CD4-positive, alpha-beta T cell treated with Interferon alpha-2 for 1 hour (primary cell): ENCODE measurements around the gene ORC1.
"Not testable (repeated sequence)": the region's sequence is repeated elsewhere in the genome, so short reads cannot be mapped to it uniquely, and the experiment has no call there.

Source experiments
- DNase-seq, 2 donors: peaks; one replicate each; pipeline ENCODE4 v3.0.0-alpha.2; 2020 to 2022

ORC1 gene

DNA sequence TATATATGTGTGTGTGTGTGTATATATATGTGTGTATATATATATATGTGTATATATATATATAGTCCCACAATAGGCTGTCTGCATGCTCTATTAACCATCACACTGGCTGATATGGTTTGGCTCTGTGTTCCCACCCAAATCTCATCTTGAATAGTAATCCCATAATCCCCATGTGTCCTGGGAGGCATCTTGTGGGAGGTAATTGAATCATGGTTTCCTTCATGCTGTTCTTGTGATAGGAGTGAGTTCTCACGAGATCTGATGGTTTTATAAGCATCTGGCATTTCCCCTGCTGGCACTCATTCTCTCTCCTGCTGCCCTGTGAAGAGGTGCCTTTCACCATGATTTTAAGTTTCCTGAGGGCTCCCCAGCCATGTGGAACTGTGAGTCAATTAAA, 34.4 kb downstream of the ORC1 start:
- not testable (repeated sequence) for DNase-seq

DNA sequence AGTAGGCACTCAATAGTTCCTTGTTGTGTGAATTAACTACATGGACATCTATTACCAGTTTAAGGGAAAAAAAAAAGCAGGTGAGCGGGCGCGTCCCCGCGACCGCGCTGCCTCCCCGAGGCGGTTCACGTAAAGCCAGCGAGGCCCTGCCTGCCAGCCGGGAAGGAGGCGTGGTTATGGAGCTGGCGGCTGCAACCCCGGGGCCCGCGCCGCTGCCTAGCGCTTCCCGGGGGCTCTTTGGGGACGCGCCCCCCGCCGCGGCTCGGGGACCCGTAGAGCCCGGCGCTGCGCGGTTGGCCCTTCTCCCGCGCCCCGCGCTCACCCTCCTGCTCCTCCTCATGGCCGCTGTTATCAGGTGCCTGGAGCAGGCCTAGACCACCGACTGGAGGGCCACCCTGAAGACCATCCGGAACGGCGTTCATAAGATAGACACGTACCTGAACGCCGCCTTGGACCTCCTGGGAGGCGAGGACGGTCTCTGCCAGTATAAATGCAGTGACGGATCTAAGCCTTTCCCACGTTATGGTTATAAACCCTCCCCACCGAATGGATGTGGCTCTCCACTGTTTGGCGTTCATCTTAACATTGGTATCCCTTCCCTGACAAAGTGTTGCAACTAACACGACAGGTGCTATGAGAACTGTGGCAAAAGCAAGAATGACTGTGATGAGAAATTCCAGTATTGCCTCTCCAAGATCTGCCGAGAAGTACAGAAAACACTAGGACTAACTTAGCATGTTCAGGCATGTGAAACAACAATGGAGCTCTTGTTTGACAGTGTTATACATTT, 35.6 kb downstream of the ORC1 start:
- peak; percentile 50 to 69 for DNase-seq

DNA sequence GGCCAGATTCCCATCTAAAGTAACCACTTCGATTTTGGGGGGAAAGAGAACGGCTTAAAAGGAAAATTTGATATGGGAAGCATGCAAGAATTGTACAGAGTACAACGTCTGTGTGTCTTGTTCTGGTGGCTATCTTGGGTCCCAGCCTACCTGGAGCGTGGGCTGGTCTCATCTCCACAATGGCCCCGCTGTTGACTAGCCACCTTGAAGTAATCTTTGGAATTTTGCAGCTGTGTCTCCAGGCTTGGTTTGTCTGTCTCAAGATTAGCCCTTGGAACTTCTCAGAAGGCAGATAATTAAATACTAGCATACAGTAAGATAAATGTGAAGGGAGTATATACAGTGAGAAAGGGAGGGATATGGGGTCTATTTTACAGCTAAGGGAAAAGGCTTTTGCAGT, 37.0 kb downstream of the ORC1 start:
- DNase-seq: no peak

DNA sequence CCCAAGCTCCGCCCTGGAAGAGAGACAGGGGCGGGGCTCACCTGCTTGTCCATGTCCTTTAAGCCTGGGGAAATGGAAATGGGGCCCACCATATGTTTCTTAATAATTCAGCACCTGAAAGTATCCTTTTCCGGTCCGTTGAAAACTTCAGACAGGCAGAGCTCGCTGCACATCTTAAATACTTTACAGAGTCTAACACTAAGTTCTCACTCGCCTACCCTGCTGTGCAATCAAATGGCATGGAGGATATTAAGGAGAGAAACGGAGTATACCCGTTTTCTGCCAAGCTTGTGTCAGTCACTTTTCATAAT, 37.8 kb downstream of the ORC1 start:
- no peak for DNase-seq

DNA sequence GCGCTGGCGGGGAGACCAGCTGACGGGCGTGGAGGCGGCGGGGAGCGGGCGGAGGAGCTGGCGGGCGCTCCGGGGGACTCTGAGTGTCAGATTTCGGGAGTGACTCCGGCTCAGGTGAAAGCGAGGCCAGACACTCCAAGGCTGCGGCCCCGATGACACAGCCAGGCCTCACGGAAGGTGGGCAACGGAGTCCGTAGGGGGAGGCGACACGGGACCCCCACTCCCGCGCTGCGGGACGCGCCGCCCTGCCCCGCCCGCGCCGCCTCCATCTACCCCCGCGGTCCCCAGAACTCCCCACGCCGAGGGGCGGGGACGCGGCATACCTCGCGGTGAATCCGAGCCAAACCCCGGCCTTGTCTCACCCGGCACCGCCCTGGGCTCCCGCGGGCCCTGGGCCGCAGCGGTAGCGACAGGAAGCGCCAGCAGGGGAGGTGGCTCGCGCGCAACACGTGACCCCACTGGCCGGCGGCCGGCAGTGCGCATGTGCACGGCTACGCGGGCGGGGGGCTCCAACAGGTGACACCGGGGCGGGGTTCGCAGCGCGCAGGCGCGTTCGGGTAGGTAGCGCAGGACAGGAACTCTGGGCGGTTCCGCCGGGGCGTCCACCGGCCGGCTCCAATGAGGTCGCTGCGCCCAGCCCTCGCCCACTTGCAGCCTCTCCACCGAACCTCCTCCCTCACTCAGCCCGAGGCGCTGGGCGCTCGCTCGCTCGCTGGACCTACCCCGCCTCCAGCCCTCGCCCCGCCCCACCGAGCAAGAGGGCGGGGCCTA, 38.3 kb downstream of the ORC1 start, which contains the start of gene CC2D1B:
Gene CC2D1B (minus strand): TSS at position 460 of the 771 bp plus-strand sequence. CDS start 1,585 bp downstream, outside the sequence.
- peak; percentile 100 for DNase-seq

DNA sequence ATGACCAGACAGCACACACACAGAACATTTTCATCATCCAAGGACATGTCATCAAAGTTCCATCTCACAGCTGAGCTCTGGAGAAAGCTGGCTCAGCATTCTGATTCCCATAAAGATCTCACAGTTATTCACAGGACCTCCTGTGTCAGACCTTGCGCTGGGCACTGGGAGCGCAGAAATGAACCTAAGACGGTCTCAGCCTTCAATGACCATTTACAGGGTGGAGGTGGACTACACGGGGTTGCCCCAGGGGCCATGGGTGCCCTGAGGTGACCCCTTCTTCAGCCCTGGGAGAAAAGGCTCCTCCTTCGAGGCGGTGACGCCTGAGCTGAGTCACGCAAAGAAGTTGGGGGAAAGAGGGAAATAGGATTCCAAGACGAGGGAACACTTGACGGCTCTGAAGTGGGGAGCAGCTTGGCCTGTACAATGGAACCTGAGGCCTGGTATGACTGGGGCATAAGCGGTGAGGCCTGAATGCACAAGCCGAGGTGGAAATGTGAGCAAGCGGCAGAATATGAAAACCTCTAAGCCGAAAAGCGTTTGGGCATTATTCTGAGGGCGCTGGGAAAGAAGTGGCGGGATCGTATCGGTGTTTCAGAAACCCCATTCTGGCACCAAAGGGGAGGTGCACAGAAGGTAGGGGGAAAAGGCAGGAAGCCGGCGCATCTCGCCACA, 39.0 kb downstream of the ORC1 start:
- DNase-seq: peak; percentile 24 to 29

DNA sequence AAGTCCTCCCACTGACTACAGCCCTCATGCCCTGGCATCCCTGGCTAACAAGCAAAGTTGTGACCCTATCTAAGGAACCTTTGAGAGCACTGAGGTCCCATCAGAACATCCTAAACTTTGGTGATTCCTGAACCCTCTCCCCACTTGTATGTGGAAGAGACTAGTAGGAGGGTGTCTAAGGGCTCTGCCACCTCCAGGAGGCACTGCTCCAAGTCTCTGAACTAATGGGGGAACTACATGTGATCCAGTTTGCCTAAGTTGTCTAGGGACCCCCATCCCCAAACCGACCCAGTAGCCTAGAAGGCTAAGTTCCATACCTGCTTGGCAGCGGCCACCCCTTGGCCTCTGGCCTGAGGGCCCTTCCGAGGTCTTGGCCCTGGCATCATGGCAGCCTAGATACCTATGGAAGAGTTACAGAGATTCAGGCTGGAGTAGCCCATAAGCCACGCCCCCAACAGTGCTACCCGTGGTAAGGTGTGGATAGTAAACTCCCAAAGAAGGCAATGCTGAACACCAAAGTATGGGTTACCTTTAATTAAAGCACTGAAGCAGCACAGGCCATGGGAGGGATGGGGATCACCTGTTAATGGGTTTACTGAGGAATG, 39.9 kb downstream of the ORC1 start:
- DNase-seq: no peak

DNA sequence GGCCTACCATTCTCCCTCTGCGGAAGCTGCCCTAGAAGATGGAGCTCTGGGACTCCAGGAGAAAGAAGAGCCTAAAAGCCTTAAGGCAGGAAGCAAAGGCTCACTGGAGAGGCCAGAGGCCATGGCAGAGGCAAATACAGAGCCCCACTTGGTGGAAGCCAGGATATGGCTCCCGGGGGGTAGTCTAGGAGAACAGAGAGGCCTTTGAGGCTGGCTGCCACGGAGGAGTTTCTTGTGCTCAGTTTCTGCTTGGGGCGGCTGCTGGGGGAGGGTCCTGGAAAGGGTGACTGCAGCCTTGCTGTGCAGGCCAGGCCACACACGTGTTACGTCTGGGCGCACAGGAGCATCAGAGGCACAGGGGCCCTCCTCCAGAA, 43.6 kb downstream of the ORC1 start:
- no peak for DNase-seq

DNA sequence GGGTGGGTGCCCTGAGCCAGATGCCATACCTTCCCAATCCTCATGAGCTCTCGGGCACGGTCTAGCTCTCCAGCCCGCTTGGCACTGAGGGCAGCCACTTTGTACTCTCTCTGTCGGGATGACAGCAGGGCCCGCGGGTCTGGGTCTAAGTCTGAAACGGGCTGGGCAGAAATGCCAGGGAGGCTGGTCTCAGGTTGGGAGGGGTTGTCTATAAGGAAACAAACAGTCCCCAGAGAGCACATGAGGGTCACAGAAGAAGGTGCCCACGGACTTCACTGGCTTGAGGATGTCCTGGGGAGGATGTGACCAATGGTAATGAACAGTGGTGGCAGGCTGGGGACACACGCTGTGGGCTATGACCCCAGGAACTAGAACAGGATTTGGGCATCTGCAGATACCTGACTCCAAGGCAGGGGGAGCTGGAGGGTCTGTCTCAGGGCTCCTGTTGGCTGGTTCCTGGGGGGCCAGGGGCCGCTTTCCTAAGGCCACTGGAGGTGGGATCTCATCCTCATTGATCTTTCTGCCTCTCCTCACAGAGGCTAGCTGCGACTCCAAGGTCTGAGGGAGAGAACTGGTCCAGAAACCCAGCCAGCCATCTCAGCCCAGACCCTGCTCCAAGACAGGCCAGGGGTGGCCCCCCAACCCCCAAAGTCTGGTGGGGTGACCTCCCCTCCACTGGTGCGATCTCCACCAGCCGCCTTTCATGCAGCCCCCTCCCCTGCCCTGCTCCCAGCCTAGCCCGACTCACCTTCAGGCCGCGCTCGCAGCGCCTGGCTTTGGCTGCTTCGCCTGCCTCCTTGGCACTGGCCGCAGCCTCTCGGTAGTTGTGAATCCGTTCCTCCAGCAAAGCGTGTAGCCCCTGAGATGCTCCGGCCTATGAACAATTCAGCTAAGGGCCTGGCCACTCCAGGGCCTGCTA, 44.3 kb downstream of the ORC1 start:
- DNase-seq: no peak

DNA sequence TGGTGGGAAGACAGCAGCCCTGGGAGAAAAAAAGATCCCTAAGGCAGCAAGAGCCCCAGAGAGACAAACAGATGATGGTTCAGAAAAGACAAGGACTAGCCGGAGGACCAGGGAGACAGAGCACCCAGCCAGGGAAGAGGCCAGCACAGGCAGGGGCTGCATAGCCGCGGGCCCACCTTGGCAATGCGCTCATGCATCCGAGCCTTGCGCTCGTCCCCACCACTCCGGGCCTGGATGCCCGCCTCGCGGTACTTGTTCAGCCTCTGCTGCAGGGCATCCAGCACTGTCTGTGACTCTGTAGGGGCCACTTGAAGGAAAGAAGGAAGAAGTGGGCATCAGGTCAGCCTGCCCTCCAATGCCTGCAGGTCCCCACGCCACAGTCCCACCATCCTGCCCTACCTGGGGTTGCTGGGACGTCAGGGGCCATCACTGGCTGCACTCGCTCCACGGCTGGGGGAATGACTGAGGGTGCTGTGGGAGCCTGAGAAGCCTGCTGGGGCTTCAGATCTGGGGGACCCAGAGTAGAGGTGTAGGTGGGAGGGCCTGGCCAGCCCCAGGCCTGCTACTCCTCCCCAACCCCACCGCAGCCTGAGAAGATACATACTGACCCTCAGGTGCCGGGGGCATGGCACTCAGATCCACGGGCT, 45.2 kb downstream of the ORC1 start:
- DNase-seq: no peak

DNA sequence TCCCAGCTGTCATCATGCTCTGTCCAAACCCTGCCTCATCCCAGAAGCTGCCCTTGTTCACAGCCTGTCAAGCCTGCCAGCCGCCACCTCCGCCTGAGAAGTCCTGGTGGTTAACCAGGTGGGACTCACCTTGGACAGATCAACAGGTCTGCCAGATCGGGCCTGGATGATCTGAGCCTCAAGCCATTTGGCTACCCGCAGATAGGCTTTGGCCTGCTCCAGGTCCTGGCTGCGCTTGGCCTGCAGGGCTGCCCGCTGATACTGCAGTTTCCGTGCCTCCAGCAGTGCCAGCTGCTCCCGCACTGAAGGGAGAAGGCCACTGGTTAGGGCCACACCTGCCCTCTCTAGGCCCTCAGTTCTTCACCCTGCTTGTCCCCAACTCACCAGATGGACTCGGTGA, 46.8 kb downstream of the ORC1 start:
- DNase-seq: no peak

DNA sequence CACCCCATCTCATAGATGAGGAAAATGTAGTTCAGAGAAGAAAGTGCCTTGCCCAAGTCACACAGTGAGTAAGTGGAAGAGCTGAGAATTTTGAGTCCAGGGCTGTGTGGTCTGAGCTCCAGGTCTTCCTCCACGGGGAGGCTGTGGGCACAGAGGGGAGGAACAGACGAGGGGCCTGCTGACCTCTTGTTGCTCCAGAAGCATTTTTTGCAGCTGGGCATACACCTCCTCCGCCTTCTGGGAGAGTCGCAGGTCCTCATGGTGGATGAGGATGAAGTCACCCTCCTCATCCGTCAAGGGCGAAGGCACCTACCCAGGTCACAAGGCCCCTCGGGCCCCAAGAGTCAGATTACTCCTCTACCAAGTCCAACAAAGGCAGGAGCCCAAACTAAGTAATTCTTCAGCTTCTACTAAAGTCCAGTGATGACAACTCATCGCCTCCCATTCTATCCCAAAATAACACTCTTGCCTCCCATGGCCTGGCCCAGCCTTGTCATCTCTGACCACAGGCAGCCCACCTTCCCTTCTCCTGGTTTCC, 47.3 kb downstream of the ORC1 start:
- no peak for DNase-seq

DNA sequence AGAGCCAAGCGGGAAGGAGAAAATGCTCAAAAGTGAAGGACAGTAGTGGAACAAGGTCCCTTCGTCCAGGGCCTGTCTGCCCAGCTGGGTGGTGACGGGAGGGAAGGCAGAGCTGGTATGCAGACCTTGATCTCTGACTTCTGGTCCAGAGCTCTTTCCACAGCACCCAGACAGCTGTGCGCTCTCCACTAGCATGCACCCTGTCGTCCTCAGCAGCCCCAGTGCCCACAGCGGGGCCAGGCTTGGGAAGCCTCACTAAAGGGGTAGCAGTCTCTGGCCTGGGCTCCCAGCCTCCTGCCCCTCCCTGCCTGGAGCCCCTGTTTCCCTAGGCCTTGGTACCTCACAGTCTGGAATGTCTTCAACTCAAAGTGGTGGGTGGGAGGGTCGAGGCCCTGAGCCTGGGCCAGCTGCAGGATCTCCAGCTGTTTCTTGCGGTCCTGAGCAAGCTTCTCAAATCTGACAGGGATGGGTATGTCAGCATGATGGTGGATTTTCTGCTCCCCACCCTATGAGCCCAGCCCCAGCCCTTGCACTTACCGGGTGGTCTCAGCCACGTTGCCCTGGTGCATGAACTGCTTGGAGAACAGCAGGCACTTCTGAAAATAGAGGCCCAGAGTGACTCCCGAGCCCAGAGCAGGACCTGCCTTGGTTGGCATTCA, 48.2 kb downstream of the ORC1 start:
- DNase-seq: no peak

DNA sequence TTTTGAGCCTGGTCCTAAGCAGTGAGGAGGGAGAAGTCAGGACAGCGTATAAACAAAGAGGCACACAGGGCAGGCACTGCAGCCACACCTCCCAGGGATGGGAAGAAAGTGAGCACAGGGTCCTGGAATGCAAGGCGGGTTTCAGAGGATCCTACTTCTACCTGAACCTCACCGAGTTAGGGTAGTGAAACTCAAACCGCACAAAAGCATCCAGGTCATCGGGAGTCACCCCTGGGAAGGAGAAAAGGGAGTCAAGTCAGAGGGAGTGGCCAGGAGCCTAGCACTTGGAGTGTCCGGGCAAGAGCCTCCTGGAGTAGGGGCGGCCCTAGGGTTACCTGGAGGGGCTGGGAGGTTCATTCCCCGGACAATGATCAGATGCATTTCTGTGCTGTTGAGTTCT, 48.8 kb downstream of the ORC1 start:
- no peak for DNase-seq

DNA sequence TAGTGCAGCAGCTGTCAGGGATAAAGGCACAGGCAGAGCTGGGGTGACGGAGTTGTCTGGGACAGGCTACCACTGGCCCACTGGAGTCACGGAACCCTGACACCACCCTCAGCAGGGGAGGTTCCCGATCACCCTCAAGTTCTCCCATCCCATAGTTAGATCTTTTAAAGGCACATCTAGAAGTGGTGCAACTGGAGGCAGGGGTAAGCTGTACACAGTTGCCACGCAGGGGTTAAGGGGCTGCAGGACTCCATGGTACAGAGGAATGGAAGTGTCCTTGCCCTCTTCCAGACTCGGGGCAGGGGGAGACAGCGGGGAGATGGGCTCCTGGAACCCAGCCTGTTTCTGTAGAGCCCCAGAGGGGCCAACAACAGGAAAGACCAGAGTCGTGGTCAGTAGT, 51.5 kb downstream of the ORC1 start:
- no peak for DNase-seq

DNA sequence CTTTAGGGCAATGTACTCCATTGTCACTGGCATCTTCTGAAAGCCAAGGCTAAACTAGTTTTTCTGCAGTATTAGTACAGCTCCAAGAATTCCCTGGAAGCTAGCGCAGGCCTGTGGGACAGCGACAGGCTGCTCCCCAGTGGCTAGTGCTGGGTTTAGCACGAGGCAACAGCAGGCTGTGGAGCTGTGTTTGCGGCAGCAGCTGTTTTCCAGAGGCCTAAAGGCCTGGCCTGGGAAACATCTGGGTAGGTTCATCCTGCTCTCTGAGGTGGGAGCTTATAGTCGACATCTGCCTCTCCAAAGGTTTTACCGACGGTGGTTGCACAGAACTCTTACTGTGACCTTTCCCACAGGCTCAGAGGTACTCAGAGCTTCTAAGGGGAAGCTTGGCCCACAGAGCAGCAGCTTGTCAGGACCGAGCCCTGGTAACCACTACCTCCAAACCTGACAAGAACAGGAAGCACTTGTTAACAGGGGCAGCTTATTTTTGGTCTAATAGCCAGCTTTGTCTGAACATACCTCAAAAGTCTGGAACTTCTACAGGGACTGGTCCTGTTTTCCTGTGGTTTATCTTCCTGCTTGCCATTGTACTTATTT, 55.4 kb downstream of the ORC1 start:
- DNase-seq: no peak

DNA sequence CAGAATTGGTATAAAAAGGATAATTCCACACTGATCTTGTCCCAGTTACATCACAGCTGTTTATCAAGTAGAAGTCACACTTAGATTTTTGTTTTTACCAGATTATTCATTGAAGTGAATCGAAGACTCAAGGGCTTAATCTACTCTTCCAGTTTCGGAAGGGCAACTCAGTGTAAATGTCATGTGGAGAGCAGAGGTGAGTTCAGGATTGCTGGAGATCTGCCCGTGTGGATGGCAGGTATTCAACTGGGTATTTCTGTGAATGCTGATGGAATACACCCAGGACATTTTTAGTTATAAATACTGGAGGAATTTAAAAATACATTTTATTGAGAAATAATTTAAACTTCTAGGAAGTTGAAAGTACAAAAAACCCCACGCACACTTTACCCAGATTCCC, 57.6 kb downstream of the ORC1 start:
- DNase-seq: no peak

DNA sequence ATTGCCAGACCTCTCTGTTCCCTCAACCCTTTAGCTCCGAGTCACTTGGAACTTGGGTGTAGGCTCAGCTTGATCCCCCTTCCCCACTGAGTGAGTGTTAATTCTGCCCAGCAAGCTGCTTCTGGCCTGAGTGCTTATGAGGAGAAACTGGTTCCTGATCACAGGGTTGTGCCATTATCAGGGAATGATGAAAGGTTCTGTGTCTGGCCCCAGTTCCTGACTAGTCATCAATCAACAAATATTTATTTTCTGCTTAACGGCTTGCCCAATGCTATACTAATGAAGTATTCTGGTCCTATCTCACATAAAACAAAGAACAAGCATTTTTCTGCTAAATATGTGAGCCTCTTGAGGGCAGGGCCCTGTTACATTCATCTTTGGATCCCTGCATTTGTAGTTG, 59.0 kb downstream of the ORC1 start:
- no peak for DNase-seq

DNA sequence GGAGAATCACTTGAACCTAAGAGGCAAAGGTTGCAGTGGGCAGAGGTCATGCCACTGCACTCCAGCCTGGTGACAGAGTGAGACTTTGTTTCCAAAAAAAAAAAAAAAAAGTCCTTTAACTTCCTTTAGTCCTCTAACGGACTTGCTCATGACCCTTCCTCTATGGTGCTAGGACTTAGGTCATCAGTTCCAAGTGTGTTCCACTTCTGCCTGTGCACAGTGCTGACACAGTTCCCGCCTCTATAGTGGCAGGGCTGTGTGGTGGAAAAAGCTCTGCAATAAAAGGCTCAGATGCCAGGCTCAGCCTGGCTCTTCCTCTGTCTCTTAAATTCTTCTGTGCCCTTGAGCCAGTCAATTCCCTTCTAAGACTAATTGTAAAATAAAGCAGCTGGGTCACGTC, 60.2 kb downstream of the ORC1 start:
- DNase-seq: no peak

DNA sequence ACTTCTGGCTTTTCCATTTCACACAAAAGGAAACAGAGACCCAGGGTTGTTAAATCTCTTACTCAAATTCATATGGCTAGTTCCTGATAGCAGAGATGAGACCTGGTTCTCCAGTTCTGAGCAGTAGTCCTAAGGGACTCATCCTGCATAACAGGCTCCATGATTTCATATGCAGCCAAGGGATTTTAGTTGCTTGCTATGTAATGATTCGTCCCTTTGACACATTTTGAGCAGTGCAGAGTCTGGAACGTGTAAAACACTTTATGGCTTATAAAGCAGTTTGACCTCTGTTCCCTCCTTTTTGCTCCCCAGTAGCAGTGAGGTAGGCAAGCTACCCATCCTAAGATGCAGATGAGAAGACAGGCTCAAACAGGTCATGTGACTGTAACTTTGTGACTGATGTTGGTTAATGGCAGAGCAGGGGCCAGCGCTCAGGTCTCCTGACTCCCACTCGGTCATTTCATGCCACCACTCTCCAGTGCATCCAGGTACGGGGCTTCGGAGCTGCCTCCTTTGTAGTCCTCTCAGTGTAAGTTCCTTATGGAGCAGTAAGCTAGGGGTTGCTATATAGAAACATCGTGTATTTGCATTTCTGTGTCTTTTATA, 62.5 kb downstream of the ORC1 start:
- no peak for DNase-seq
